ENCODE data around the gene FAM47E. TPM values are rescaled to one million over a fixed set of nuclear protein-coding genes. Genes with fewer than 3 reads are reported as not detected.

FAM47E gene
- total and polyA plus RNA-seq, 7 donors: 1.7 to 6.0 (median 2.6) TPM

- no peaks in the 10 kb centered on the region for H3K9me3 ChIP-seq
- no peak for DNase-seq
- 93 to 94% methylated on average over 6 of the region's 6 CpGs for WGBS, 2 donors
- no peaks in the 10 kb centered on the region for H3K4me1 ChIP-seq
- H3K36me3 ChIP-seq: peaks cover 0 to 24% (median 0%) of the 10 kb centered on the region in 4 donors
- no peak overlapping the region for H3K27ac ChIP-seq
- no peak overlapping the region for H3K4me3 ChIP-seq
- H3K27me3 ChIP-seq: no peaks in the 10 kb centered on the region
- intact Hi-C loops (cut with DNase I): no loop called here
- TF ChIP-seq POLR2AphosphoS5 (IDR thresholded peaks at IDR 0.05) (no peak), EP300 (IDR thresholded peaks at IDR 0.05) (no peak), CTCF (IDR thresholded peaks at IDR 0.05) (no peak)
Measured at GRCh38 chr4:76265631-76266218, 14.2 kb downstream of the FAM47E start.

GRCh38 chr4:76266627-76267026, 15.1 kb downstream of the FAM47E start:
- DNase-seq: no peak
- Histone ChIP-seq H3K27me3 (no peaks in the 10 kb centered on the region), H3K27ac (no peak overlapping the region), H3K4me3 (no peak overlapping the region), H3K9me3 (no peaks in the 10 kb centered on the region), H3K36me3 (peaks cover 0 to 24% (median 0%) of the 10 kb centered on the region in 4 donors), H3K4me1 (no peaks in the 10 kb centered on the region)
- 75 to 78% methylated on average over 3 of the region's 3 CpGs for WGBS, 2 donors
- intact Hi-C loops (cut with DNase I): no loop called here
- no peak for TF ChIP-seq POLR2AphosphoS5 (IDR thresholded peaks at IDR 0.05)
- no peak for TF ChIP-seq CTCF (IDR thresholded peaks at IDR 0.05)
- TF ChIP-seq EP300 (IDR thresholded peaks at IDR 0.05): no peak
- TF ChIP-seq POLR2A (IDR thresholded peaks at IDR 0.05): no peak

GRCh38 chr4:76267811-76268210, 16.3 kb downstream of the FAM47E start:
- Histone ChIP-seq H3K27ac (no peak overlapping the region), H3K9me3 (no peaks in the 10 kb centered on the region), H3K4me3 (no peak overlapping the region), H3K27me3 (no peaks in the 10 kb centered on the region), H3K36me3 (peaks cover 0 to 24% (median 0%) of the 10 kb centered on the region in 4 donors), H3K4me1 (no peaks in the 10 kb centered on the region)
- no peak for DNase-seq
- intact Hi-C loops (cut with DNase I): no loop called here
- WGBS, 2 donors: 95 to 97% methylated on average over 6 of the region's 6 CpGs
- TF ChIP-seq EP300 (IDR thresholded peaks at IDR 0.05) (no peak), POLR2A (IDR thresholded peaks at IDR 0.05) (no peak), POLR2AphosphoS5 (IDR thresholded peaks at IDR 0.05) (no peak), CTCF (IDR thresholded peaks at IDR 0.05) (no peak)

- 89 to 90% methylated on average over 11 of the region's 11 CpGs for WGBS, 2 donors
- no peak for DNase-seq
- H3K4me1 ChIP-seq: no peaks in the 10 kb centered on the region
- TF ChIP-seq POLR2A (IDR thresholded peaks at IDR 0.05) (no peak), POLR2AphosphoS5 (IDR thresholded peaks at IDR 0.05) (no peak), CTCF (IDR thresholded peaks at IDR 0.05) (no peak), EP300 (IDR thresholded peaks at IDR 0.05) (no peak)
- no peak overlapping the region for H3K27ac ChIP-seq
- no peaks in the 10 kb centered on the region for H3K27me3 ChIP-seq
- peaks cover 0 to 8% (median 0%) of the 10 kb centered on the region in 4 donors for H3K36me3 ChIP-seq
- intact Hi-C loops (cut with DNase I): no loop called here
- no peak overlapping the region for H3K4me3 ChIP-seq
- H3K9me3 ChIP-seq: no peaks in the 10 kb centered on the region
Measured at GRCh38 chr4:76270244-76271175, 19.0 kb downstream of the FAM47E start.
